VCaP (cell line): ENCODE measurements around the gene LRRC74A.
A peak's percentile ranks its signal among the peaks of the same experiment; 100 is the strongest.

ENCODE experiments used
- H3K27ac ChIP-seq: fragments of 450-650 bp; 2 replicates; pipeline ENCODE4 v1.5.1; 2017
- TF ChIP-seq, protein P1 (sequence below): fragments of 450-650 bp; conservative IDR thresholded peaks from 2 replicates; pipeline ENCODE4 v1.5.1; 2017; ENCODE audit warnings: mild to moderate bottlenecking, moderate library complexity

The LRRC74A gene

DNA sequence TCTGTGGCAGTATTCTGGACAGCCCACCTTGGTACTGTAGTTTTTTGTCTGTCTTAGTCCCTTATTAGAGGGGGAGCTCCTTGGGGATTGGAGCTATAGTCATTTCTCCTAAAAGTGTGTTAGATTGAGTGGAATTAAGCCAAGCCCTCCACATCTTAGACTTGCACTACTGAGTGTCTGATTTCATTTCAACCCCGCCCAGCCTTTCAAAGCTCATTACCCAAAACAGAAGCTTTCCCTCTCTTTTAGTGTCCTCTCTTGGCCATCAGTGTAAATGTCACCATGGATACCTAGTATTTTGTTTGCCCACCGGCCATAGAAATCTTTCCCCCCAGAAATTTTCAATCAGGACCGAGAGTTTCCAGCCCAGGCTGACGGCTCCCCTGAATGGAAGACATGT, 74.5 kb downstream of the LRRC74A start:
- H3K27ac ChIP-seq = no peak overlapping the region
- TF ChIP-seq, protein P1, sequence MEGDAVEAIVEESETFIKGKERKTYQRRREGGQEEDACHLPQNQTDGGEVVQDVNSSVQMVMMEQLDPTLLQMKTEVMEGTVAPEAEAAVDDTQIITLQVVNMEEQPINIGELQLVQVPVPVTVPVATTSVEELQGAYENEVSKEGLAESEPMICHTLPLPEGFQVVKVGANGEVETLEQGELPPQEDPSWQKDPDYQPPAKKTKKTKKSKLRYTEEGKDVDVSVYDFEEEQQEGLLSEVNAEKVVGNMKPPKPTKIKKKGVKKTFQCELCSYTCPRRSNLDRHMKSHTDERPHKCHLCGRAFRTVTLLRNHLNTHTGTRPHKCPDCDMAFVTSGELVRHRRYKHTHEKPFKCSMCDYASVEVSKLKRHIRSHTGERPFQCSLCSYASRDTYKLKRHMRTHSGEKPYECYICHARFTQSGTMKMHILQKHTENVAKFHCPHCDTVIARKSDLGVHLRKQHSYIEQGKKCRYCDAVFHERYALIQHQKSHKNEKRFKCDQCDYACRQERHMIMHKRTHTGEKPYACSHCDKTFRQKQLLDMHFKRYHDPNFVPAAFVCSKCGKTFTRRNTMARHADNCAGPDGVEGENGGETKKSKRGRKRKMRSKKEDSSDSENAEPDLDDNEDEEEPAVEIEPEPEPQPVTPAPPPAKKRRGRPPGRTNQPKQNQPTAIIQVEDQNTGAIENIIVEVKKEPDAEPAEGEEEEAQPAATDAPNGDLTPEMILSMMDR = no peak

DNA sequence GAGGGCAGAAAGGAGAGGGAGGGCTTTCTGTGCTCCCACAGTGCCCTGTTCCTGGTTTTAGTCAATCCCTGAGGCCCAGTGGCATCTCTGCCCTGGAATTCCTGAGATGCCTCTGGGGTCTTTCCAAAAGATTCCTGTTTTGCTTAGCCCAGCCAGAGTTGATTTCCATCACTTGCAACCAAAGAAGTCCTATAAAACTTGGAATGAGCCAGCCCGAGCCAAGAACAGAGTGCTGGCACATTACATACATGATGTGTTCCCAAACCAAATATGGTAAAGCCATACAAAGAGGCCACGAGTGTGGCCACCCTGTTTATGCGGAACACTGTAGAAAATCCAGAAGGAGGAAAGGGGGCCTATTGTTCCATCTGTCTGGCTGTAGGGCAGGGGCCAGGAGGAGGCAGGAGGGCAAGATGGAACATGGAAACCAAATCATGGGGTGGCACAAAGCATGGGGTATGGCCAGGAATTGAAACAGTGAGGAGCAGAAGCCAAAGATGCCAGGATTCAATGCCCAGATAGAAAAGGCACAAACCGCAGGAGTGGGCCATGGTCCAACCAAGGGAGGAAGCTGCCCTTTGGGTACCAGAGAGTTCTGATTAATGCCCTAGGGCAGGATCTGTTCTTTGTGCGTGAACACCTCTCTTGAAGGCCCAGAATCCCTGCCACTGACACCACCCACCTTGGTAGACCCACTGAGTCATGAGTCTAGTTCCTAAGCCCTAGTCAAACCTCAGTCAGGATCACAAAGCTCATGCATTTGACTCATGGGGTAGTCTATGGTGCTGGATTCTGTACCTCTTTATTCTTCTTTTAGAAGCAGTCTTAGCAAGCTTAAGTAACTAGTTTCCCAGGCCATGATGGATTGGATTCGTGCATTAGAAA, 75.2 kb downstream of the LRRC74A start:
- H3K27ac ChIP-seq = no peak overlapping the region
- TF ChIP-seq, protein P1 = no peak

DNA sequence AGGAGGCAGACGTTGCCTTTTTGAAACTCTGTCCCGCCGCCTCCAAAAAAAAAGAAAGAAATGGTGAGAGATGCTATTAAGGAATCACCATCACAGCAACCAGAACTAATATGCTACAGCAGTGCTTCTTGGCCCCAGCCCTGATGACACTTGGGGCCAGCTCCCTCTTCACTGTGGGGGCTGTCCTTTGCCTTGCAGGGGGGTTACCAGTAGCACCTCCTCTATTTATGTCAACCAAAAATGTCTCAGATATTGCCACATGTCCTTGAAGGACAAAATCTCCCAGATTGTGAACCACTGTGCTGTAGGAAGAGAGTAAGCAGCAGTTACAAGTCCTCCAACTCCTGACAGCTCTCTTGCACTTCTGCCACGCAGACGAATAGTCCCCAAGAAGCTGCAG, 76.4 kb downstream of the LRRC74A start:
- H3K27ac ChIP-seq = peak overlapping the region; percentile 20; the same call in 1 of the 2 replicates

DNA sequence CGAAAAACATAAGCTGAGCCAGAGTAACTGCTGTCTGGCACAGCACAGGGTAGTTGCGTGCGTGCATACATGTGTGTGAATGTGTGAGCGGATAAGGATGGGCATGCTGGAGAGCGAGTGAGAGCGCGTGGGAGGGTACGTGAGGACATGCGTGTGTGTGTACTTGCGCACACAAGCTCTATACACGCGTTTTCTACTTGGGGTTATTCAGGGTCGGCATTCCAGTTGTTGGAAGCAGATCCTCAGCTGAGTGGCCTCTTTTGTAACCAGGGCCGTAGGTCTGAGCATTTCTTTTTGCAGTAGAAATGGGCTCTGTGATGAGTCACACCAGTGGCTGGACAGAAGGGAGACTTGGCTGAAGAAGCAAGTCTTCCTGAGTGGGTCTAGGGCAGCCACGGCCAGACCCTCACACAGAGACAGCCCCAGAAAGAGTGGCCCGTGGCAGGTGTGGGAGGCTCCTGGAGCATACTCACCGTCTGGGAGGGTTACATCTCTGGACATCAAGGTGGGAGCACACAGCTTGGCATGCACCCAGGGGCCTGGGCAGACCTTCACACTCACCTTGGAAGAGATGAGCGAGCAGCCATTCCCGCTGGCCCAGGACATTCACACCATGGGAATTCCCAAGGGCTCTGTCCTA, 78.0 kb downstream of the LRRC74A start:
- TF ChIP-seq, protein P1 = no peak
- peak overlapping the region; percentile 67 for H3K27ac ChIP-seq

More for the DNA sequence above, 76.4 kb downstream of the LRRC74A start:
- TF ChIP-seq, protein P1 = no peak

DNA sequence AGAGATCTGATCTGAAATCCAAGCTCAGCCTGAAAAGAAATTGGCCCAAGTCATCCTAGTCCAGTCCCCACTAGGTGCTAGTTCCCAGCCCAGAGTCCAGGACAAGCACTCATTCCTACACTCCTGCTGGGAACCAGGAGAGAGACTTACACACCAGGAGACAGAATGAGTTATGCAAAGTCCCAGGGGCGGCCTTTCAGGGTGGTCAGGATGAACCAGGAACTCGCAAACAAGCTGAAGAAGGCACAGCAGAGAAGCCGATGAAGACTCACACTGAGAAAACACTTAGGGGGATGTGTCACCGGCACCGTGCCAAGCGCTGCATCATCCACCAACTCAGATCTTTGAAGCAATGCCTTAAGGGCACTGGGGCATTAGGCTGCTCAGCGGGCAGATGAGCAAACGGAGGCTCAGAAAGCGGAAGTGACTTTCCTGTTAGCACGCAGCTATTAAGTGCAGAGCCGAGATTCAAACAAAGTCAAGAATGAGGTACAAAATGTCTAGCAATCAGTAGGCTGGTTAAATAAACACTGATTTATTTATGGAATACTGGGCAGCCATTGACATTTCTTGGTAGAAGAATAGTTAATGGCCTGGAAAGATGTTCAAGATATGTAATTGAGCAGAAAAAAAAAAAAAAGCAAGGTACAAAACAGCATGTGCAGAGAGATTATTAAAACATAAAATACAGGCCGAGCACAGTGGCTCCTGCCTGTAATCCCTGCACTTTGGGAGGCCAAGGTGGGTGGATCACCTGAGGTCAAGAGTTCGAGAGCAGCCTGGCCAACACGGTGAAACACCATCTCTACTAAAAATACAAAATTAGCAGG, 78.7 kb downstream of the LRRC74A start:
- H3K27ac ChIP-seq = peak overlapping the region; percentile 67
- TF ChIP-seq, protein P1 = no peak

DNA sequence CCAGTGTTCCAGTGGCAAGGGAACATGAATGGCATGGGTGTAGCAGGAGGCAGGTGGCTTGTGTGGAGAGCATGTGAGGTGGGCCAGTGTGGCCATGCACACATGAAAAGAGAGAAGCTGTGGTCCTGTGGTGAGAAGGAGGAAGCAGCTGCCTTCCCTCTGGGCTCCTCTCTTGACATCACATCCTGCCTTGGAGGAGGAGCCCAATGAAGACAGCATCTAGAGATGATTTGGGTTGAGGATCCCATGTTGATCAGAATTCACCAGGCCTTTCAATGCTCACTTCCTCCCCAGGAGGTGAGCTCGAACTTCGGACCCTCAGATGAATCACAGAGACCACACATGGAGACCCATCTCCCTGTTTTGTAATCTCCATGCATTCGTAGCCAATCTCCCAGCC, 82.6 kb downstream of the LRRC74A start:
- TF ChIP-seq, protein P1 = no peak
- H3K27ac ChIP-seq = no peak overlapping the region

DNA sequence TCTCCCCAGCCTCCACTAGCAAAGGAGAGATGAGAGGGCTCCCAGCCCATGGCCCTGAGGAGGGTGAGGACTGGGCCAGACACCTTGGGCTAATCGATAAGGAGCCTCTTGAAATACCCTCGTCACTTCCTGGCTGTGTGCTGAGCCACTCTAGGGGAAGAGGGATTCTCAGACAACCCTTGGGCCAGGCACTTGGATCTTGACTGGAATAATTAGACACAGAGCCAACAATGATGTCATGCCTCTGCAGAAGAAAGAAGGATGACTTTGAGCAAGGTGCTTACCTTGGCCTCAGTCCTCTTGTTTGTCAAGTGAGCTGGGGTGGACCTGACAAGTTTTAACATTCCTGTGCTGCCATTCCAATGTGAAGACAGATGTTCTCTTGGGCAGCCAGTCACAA, 83.1 kb downstream of the LRRC74A start:
- TF ChIP-seq, protein P1 = no peak
- no peak overlapping the region for H3K27ac ChIP-seq
